ENCODE data around the gene IL23A. TPM values are rescaled to one million over a fixed set of nuclear protein-coding genes. Genes with fewer than 3 reads are reported as not detected.
A peak's percentile ranks its signal among the peaks of the same experiment; 100 is the strongest.

Gene IL23A
- total RNA-seq, 1 donor from 2014 or later = 0.23 TPM

GRCh38 chr12:56304872-56305590 lies 33.7 kb upstream of the IL23A start:
- no peak overlapping the region for H3K27ac Mint-ChIP-seq (ENCODE audit: unreplicated experiment)
- H3K27me3 Mint-ChIP-seq (ENCODE audit: low read depth) = no peaks in the 10 kb centered on the region
- no peak for DNase-seq (ENCODE audit: low read depth, low spot score)
- no peak overlapping the region for H3K4me3 Mint-ChIP-seq
- H3K4me1 Mint-ChIP-seq = peaks cover 16% of the 10 kb centered on the region
- peaks cover 9% of the 10 kb centered on the region for H3K36me3 Mint-ChIP-seq (ENCODE audit: low read depth)
- TF ChIP-seq CTCF (conservative IDR thresholded peaks at IDR 0.05) = no peak
- H3K9me3 Mint-ChIP-seq = no peaks in the 10 kb centered on the region

- no peaks in the 10 kb centered on the region for H3K9me3 Mint-ChIP-seq
- no peak for DNase-seq (ENCODE audit: low read depth, low spot score)
- no peak overlapping the region for H3K27ac Mint-ChIP-seq (ENCODE audit: unreplicated experiment)
- no peaks in the 10 kb centered on the region for H3K27me3 Mint-ChIP-seq (ENCODE audit: low read depth)
- H3K36me3 Mint-ChIP-seq (ENCODE audit: low read depth) = peaks cover 10% of the 10 kb centered on the region
- H3K4me1 Mint-ChIP-seq = peaks cover under 1% of the 10 kb centered on the region
- no peak overlapping the region for H3K4me3 Mint-ChIP-seq
- TF ChIP-seq CTCF (conservative IDR thresholded peaks at IDR 0.05) = no peak
These were observed 31.3 kb upstream of the IL23A start for GRCh38 chr12:56307221-56307965.

GRCh38 chr12:56308714-56309113 lies 30.0 kb upstream of the IL23A start:
- no peaks in the 10 kb centered on the region for H3K9me3 Mint-ChIP-seq
- H3K27ac Mint-ChIP-seq (ENCODE audit: unreplicated experiment) = no peak overlapping the region
- H3K27me3 Mint-ChIP-seq (ENCODE audit: low read depth) = no peaks in the 10 kb centered on the region
- TF ChIP-seq CTCF (conservative IDR thresholded peaks at IDR 0.05) = no peak
- peak overlapping the region; percentile 23 for H3K4me3 Mint-ChIP-seq
- no peak for DNase-seq (ENCODE audit: low read depth, low spot score)
- H3K4me1 Mint-ChIP-seq = no peaks in the 10 kb centered on the region
- peaks cover 10% of the 10 kb centered on the region for H3K36me3 Mint-ChIP-seq (ENCODE audit: low read depth)

- H3K36me3 Mint-ChIP-seq (ENCODE audit: low read depth) = peaks cover 8% of the 10 kb centered on the region
- H3K27me3 Mint-ChIP-seq (ENCODE audit: low read depth) = peaks cover 3% of the 10 kb centered on the region
- no peaks in the 10 kb centered on the region for H3K9me3 Mint-ChIP-seq
These were observed 27.7 kb upstream of the IL23A start for GRCh38 chr12:56311003-56311402.

GRCh38 chr12:56315249-56315621 lies 23.4 kb upstream of the IL23A start:
- H3K27ac Mint-ChIP-seq (ENCODE audit: unreplicated experiment) = peak overlapping the region; percentile 100
- peak overlapping the region; percentile 100 for H3K4me3 Mint-ChIP-seq
- peaks cover 3% of the 10 kb centered on the region for H3K27me3 Mint-ChIP-seq (ENCODE audit: low read depth)
- H3K4me1 Mint-ChIP-seq = peaks cover 24% of the 10 kb centered on the region
- TF ChIP-seq CTCF (conservative IDR thresholded peaks at IDR 0.05) = no peak
- peaks cover 7% of the 10 kb centered on the region for H3K36me3 Mint-ChIP-seq (ENCODE audit: low read depth)
- DNase-seq (ENCODE audit: low read depth, low spot score) = peak; percentile 47
- no peaks in the 10 kb centered on the region for H3K9me3 Mint-ChIP-seq

More at GRCh38 chr12:56311003-56311402, 27.7 kb upstream of the IL23A start:
- H3K27ac Mint-ChIP-seq (ENCODE audit: unreplicated experiment) = no peak overlapping the region
- H3K4me1 Mint-ChIP-seq = peaks cover 17% of the 10 kb centered on the region
- TF ChIP-seq CTCF (conservative IDR thresholded peaks at IDR 0.05) = no peak
- no peak for DNase-seq (ENCODE audit: low read depth, low spot score)
- H3K4me3 Mint-ChIP-seq = no peak overlapping the region
